Neural cell (in vitro differentiated cells): ENCODE measurements around the gene NUP98. TPM values are rescaled to one million over a fixed set of nuclear protein-coding genes. Genes with fewer than 3 reads are reported as not detected.

ENCODE experiments used
- H2AFZ ChIP-seq: fragments of 200-600, 300-800 bp; sonication (generic), shearing (Covaris generic); 2 replicates; pipeline ENCODE4 v1.6.0; 2014; ENCODE audit warnings: low read depth, mild to moderate bottlenecking, antibody characterized with exemption, low read length, moderate library complexity
- H3F3A ChIP-seq: fragments of 200-600 bp; shearing (Covaris generic); 2 replicates; pipeline ENCODE4 v1.6.1; 2016; ENCODE audit warnings: mild to moderate bottlenecking, moderate library complexity, mixed read lengths, antibody characterized with exemption, low read length; ENCODE audit not compliant: insufficient read depth, poor library complexity, severe bottlenecking
- H3K27ac ChIP-seq: fragments of 200-600, 300-800 bp; sonication (generic), shearing (Covaris generic); 2 replicates; pipeline ENCODE4 v1.5.1; 2014; ENCODE audit warnings: mild to moderate bottlenecking, low read length, moderate library complexity
- H3K27me3 ChIP-seq: fragments of 300-800, 200-600 bp; sonication (generic), shearing (Covaris generic); 2 replicates; pipeline ENCODE4 v1.6.0; 2014; ENCODE audit warnings: mild to moderate bottlenecking, low read depth, low read length, moderate library complexity; ENCODE audit not compliant: insufficient read depth
- H3K36me3 ChIP-seq: fragments of 300-800, 200-600 bp; sonication (generic), shearing (Covaris generic); 2 replicates; pipeline ENCODE4 v1.5.1; 2014; ENCODE audit warnings: mild to moderate bottlenecking, antibody characterized with exemption, low read length, moderate library complexity; ENCODE audit not compliant: insufficient read depth
- H3K4me2 ChIP-seq: fragments of 300-800, 200-600 bp; sonication (generic), shearing (Covaris generic); 2 replicates; pipeline ENCODE4 v1.6.0; 2014; ENCODE audit warnings: mild to moderate bottlenecking, low read length
- H3K4me3 ChIP-seq: fragments of 300-800, 200-600 bp; sonication (generic), shearing (Covaris generic); 2 replicates; pipeline ENCODE4 v1.5.1; 2014; ENCODE audit warnings: mild to moderate bottlenecking, low read length, moderate library complexity
- H3K79me2 ChIP-seq: fragments of 200-600 bp; shearing (Covaris generic); replicated peaks from 2 replicates; pipeline ENCODE4 v1.6.0; 2014; ENCODE audit warnings: mild to moderate bottlenecking, low read length, moderate library complexity; ENCODE audit not compliant: insufficient read depth
- H3K9ac ChIP-seq: fragments of 300-800, 200-600 bp; sonication (generic), shearing (Covaris generic); 2 replicates; pipeline ENCODE4 v1.6.1; 2016; ENCODE audit warnings: mild to moderate bottlenecking, low read length, mixed read lengths
- H3K9me2 ChIP-seq: fragments of 200-600 bp; shearing (Covaris generic); 2 replicates; pipeline ENCODE4 v1.6.1; 2016; ENCODE audit warnings: mild to moderate bottlenecking, low read length, mixed read lengths; ENCODE audit not compliant: insufficient read depth
- H3K9me3 ChIP-seq: fragments of 200-600, 300-800 bp; sonication (generic), shearing (Covaris generic); 2 replicates; pipeline ENCODE4 v1.6.1; 2016; ENCODE audit warnings: mild to moderate bottlenecking, mixed run types, low read length, moderate library complexity, mixed read lengths
- H4K20me1 ChIP-seq: fragments of 200-600 bp; shearing (Covaris generic); 2 replicates; pipeline ENCODE4 v1.6.1; 2016; ENCODE audit warnings: mild to moderate bottlenecking, mixed run types; ENCODE audit not compliant: insufficient read depth
- EP300 ChIP-seq: fragments of 450-650 bp; conservative IDR thresholded peaks from 2 replicates; pipeline ENCODE4 v1.6.1; 2014; ENCODE audit warnings: antibody characterized with exemption, mild to moderate bottlenecking, moderate library complexity; ENCODE audit not compliant: poor library complexity, severe bottlenecking
- EZH2 ChIP-seq: fragments of 200-600, 300-800 bp; shearing (Covaris generic), sonication (generic); IDR thresholded peaks from 2 replicates; pipeline ENCODE4 v1.6.1; 2014; ENCODE audit warnings: antibody characterized with exemption, low read length, borderline replicate concordance, mild to moderate bottlenecking; ENCODE audit not compliant: insufficient read depth, poor library complexity, severe bottlenecking
- MXI1 ChIP-seq: fragments of 450-650 bp; conservative IDR thresholded peaks from 2 replicates; pipeline ENCODE4 v1.6.1; 2014; ENCODE audit warnings: antibody characterized with exemption, mild to moderate bottlenecking; ENCODE audit not compliant: poor library complexity, severe bottlenecking
- POLR2AphosphoS5 ChIP-seq: IDR thresholded peaks from 2 replicates; pipeline ENCODE4 v1.6.1; 2012
- RAD21 ChIP-seq: fragments of 450-650 bp; conservative IDR thresholded peaks from 2 replicates; pipeline ENCODE4 v1.6.1; 2014; ENCODE audit warnings: antibody characterized with exemption, mild to moderate bottlenecking, moderate library complexity
- SMC3 ChIP-seq: fragments of 450-650 bp; conservative IDR thresholded peaks from 2 replicates; pipeline ENCODE4 v1.6.1; 2014; ENCODE audit warnings: antibody characterized with exemption, mild to moderate bottlenecking, moderate library complexity; ENCODE audit not compliant: poor library complexity
- TAF1 ChIP-seq: IDR thresholded peaks from 2 replicates; pipeline ENCODE4 v1.6.1; 2012; ENCODE audit warnings: low read depth
- polyA plus RNA-seq: library from polyadenylated mRNA; depleted of rRNA; stranded (reverse); fragments of >200 nt; gene quantifications from 2 replicates; pipeline ENCODE4 v1.2.3, GENCODE V29; 2014
- TF ChIP-seq, protein P1 (sequence below): IDR thresholded peaks from 2 replicates; pipeline ENCODE4 v1.6.1; 2012; ENCODE audit warnings: borderline replicate concordance
- TF ChIP-seq, protein P2 (sequence below): fragments of 450-650 bp; IDR thresholded peaks from 2 replicates; pipeline ENCODE4 v1.5.1; 2014; ENCODE audit warnings: antibody characterized with exemption, mild to moderate bottlenecking, moderate library complexity; ENCODE audit not compliant: poor library complexity, severe bottlenecking

The NUP98 gene
- polyA plus RNA-seq, 1 donor from 2014 or later: 28.9 TPM

- no peak overlapping the region for H2AFZ ChIP-seq
These were observed 96.4 kb downstream of the NUP98 start for GRCh38 chr11:3700910-3701309.

GRCh38 chr11:3700410-3700809, 96.9 kb downstream of the NUP98 start:
- Histone ChIP-seq H3K9me2 (no peaks in the 10 kb centered on the region), H3K4me3 (no peak overlapping the region), H2AFZ (no peak overlapping the region), H3K9ac (no peak overlapping the region), H3K27me3 (no peaks in the 10 kb centered on the region), H3K9me3 (no peaks in the 10 kb centered on the region), H3K79me2 (no peaks in the 10 kb centered on the region), H3K4me2 (no peak overlapping the region), H3K27ac (no peak overlapping the region), H3K36me3 (peaks cover 10% of the 10 kb centered on the region), H4K20me1 (no peaks in the 10 kb centered on the region), H3F3A (no peaks in the 10 kb centered on the region)
- TF ChIP-seq SMC3 (no peak), EP300 (no peak), EZH2 (no peak), RAD21 (no peak), POLR2AphosphoS5 (no peak), TAF1 (no peak)

More at GRCh38 chr11:3700910-3701309, 96.4 kb downstream of the NUP98 start:
- Histone ChIP-seq H3K36me3 (peaks cover 10% of the 10 kb centered on the region), H4K20me1 (no peaks in the 10 kb centered on the region), H3K79me2 (no peaks in the 10 kb centered on the region), H3K9me3 (no peaks in the 10 kb centered on the region), H3K27me3 (no peaks in the 10 kb centered on the region), H3K9ac (no peak overlapping the region), H3K9me2 (no peaks in the 10 kb centered on the region), H3K4me2 (no peak overlapping the region), H3K27ac (no peak overlapping the region), H3F3A (no peaks in the 10 kb centered on the region), H3K4me3 (no peak overlapping the region)
- TF ChIP-seq EZH2 (no peak), POLR2AphosphoS5 (no peak), MXI1 (no peak), SMC3 (no peak)
- TF ChIP-seq, protein P1, sequence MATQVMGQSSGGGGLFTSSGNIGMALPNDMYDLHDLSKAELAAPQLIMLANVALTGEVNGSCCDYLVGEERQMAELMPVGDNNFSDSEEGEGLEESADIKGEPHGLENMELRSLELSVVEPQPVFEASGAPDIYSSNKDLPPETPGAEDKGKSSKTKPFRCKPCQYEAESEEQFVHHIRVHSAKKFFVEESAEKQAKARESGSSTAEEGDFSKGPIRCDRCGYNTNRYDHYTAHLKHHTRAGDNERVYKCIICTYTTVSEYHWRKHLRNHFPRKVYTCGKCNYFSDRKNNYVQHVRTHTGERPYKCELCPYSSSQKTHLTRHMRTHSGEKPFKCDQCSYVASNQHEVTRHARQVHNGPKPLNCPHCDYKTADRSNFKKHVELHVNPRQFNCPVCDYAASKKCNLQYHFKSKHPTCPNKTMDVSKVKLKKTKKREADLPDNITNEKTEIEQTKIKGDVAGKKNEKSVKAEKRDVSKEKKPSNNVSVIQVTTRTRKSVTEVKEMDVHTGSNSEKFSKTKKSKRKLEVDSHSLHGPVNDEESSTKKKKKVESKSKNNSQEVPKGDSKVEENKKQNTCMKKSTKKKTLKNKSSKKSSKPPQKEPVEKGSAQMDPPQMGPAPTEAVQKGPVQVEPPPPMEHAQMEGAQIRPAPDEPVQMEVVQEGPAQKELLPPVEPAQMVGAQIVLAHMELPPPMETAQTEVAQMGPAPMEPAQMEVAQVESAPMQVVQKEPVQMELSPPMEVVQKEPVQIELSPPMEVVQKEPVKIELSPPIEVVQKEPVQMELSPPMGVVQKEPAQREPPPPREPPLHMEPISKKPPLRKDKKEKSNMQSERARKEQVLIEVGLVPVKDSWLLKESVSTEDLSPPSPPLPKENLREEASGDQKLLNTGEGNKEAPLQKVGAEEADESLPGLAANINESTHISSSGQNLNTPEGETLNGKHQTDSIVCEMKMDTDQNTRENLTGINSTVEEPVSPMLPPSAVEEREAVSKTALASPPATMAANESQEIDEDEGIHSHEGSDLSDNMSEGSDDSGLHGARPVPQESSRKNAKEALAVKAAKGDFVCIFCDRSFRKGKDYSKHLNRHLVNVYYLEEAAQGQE: no peak
- TF ChIP-seq, protein P2, sequence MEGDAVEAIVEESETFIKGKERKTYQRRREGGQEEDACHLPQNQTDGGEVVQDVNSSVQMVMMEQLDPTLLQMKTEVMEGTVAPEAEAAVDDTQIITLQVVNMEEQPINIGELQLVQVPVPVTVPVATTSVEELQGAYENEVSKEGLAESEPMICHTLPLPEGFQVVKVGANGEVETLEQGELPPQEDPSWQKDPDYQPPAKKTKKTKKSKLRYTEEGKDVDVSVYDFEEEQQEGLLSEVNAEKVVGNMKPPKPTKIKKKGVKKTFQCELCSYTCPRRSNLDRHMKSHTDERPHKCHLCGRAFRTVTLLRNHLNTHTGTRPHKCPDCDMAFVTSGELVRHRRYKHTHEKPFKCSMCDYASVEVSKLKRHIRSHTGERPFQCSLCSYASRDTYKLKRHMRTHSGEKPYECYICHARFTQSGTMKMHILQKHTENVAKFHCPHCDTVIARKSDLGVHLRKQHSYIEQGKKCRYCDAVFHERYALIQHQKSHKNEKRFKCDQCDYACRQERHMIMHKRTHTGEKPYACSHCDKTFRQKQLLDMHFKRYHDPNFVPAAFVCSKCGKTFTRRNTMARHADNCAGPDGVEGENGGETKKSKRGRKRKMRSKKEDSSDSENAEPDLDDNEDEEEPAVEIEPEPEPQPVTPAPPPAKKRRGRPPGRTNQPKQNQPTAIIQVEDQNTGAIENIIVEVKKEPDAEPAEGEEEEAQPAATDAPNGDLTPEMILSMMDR: no peak

- H4K20me1 ChIP-seq: no peaks in the 10 kb centered on the region
- H3K79me2 ChIP-seq: no peaks in the 10 kb centered on the region
- TF ChIP-seq SMC3 (no peak), MXI1 (no peak), RAD21 (no peak), TAF1 (no peak), EP300 (no peak), POLR2AphosphoS5 (no peak), EZH2 (no peak)
- TF ChIP-seq, protein P1: no peak
- TF ChIP-seq, protein P2: no peak
- H3F3A ChIP-seq: no peaks in the 10 kb centered on the region
- no peak overlapping the region for H3K27ac ChIP-seq
- H3K4me3 ChIP-seq: no peak overlapping the region
- H3K27me3 ChIP-seq: no peaks in the 10 kb centered on the region
- H3K9me2 ChIP-seq: no peaks in the 10 kb centered on the region
- H3K36me3 ChIP-seq: peaks cover 15% of the 10 kb centered on the region
- no peak overlapping the region for H3K9ac ChIP-seq
- H3K9me3 ChIP-seq: no peaks in the 10 kb centered on the region
- H3K4me2 ChIP-seq: no peak overlapping the region
- no peak overlapping the region for H2AFZ ChIP-seq
These were observed 110.6 kb downstream of the NUP98 start for GRCh38 chr11:3686751-3687150.
